Measurements from ENCODE around the gene TCTN1. TPM values are rescaled to one million over a fixed set of nuclear protein-coding genes. Genes with fewer than 3 reads are reported as not detected.

The TCTN1 gene
- total and polyA plus RNA-seq, 9 of the 15 experiments (the other 6 are each of a cell fraction or from before 2014, with no cell fraction given), result 0.32 to 12.5 (median 4.0) TPM

DNA sequence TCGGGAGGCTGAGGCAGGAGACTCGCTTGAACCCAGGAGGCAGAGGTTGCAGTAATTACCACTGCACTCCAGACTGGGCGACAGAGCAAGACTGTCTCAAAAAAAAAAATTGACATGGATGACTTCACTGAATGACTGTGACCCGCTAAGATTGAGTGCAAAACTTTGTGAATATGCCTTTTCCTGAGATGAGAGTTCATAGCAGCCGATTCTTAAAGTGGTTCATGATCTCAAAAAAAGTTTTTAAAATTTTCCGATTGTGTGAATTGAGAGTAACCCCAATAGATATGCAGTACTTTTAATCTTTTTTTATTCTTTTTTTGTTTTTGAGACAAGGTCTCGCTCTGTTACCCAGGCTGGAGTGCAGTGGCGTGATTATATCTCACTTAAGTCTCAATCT is 1.2 kb downstream of the TCTN1 start:
- no peak overlapping the region for H3K4me3 ChIP-seq
- no peak overlapping the region for H3K27ac ChIP-seq (ENCODE audit: extremely low read depth, low read depth, low read length)
- intact Hi-C loops (cut with micrococcal nuclease), result loop anchor here (5.0 kb wide), 2 partner anchors 82 to 212 kb away; no protein-coding TSS in a partner anchor
- H3K9me3 ChIP-seq (replicated peaks; ENCODE audit: control insufficient read depth, insufficient read depth, low read depth, low read length), result no peaks in the 10 kb centered on the region
- H3K36me3 ChIP-seq (ENCODE audit: control insufficient read depth, insufficient read depth, low read length), result no peaks in the 10 kb centered on the region
- DNase-seq (ENCODE audit: extremely low read depth in 1 of 4, low spot score in 3 of 4) (no peak), FAIRE-seq (no peak), ATAC-seq (no peak)
- in situ Hi-C loops (cut with MboI), result loop anchor here (10.0 kb wide), 1 partner anchor 210 kb away; no protein-coding TSS in a partner anchor
- H3K27me3 ChIP-seq (ENCODE audit: control insufficient read depth in 2 of 2, insufficient read depth in 2 of 2, low read length in 2 of 2), result no peaks in the 10 kb centered on the region
- no peaks in the 10 kb centered on the region for H3K79me2 ChIP-seq (ENCODE audit: control insufficient read depth, insufficient read depth, low read length)
- ChIA-PET POLR2A (interaction anchor here (0.7 to 1.8 kb wide), 3 partner anchors 20 to 889 kb away, joined by 3 to 8 read pairs (median 3); partner anchors contain the start of genes FAM216A and GPN3), CTCF (ENCODE audit: low intra/inter-chr PET ratio) (no interaction called here)
- no peaks in the 10 kb centered on the region for H3K9me1 ChIP-seq (ENCODE audit: control insufficient read depth, insufficient read depth, low read length)
- H2AFZ ChIP-seq (ENCODE audit: low read depth, low read length), result no peak overlapping the region
- H3K4me1 ChIP-seq (replicated peaks in 1 of 2; ENCODE audit: control insufficient read depth in 2 of 2, insufficient read depth in 2 of 2, low read length in 2 of 2), result peaks cover 3 to 14% of the 10 kb centered on the region in 2 experiments; a peak in 4 of 5 replicates
- BruUV-seq (replicated peaks), result no TSS peak
- TF ChIP-seq, protein P1, sequence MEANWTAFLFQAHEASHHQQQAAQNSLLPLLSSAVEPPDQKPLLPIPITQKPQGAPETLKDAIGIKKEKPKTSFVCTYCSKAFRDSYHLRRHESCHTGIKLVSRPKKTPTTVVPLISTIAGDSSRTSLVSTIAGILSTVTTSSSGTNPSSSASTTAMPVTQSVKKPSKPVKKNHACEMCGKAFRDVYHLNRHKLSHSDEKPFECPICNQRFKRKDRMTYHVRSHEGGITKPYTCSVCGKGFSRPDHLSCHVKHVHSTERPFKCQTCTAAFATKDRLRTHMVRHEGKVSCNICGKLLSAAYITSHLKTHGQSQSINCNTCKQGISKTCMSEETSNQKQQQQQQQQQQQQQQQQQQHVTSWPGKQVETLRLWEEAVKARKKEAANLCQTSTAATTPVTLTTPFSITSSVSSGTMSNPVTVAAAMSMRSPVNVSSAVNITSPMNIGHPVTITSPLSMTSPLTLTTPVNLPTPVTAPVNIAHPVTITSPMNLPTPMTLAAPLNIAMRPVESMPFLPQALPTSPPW (CRISPR knock-in tag; IDR thresholded peaks at IDR 0.05), result no peak
- peak; percentile 21; the same call in 1 of the 2 replicates for TF ChIP-seq ZNF121 (CRISPR knock-in tag; conservative IDR thresholded peaks at IDR 0.05)
- TF ChIP-seq NEUROD1 (IDR thresholded peaks at IDR 0.05; ENCODE audit: borderline replicate concordance, low read depth, low read length, partially characterized antibody), result no peak
- no peak for TF ChIP-seq HDAC8 (tag; IDR thresholded peaks at IDR 0.05)
- TF ChIP-seq PML (IDR thresholded peaks at IDR 0.05; ENCODE audit: low read length), result no peak
- TF ChIP-seq ZNF347 (CRISPR knock-in tag; IDR thresholded peaks at IDR 0.05; ENCODE audit: low read depth), result no peak
- TF ChIP-seq ZNF174 (CRISPR knock-in tag; IDR thresholded peaks at IDR 0.05), result no peak
- WGBS (ENCODE audit: insufficient coverage, low coverage, missing lambda C conversion rate), result 68% methylated on average over 8 of the region's 8 CpGs
- no peaks in the 10 kb centered on the region for H4K20me1 ChIP-seq (replicated peaks; ENCODE audit: control insufficient read depth, insufficient read depth, low read length)
- no peak overlapping the region for H3K9ac ChIP-seq (ENCODE audit: insufficient read depth in 1 of 2, low read depth in 2 of 2, low read length in 2 of 2)
- no peak overlapping the region for H3K4me2 ChIP-seq (ENCODE audit: insufficient read depth, low read length)
